ENCODE results near the gene REN.

Gene REN

GRCh38 chr1:204105131-204105515, 61.0 kb downstream of the REN start:
- DNase-seq = no peak

Data from stimulated activated CD4-positive, alpha-beta T cell treated with anti-CD3 and anti-CD28 coated beads, Interleukin-12 subunit alpha, Interleukin-12 subunit beta, amount 100 ng/mL, for 4 hours (primary cell).